Subcutaneous abdominal adipose tissue (tissue), 5 donors: ENCODE measurements around the gene FAM169A.
"Not testable (repeated sequence)": the region's sequence is repeated elsewhere in the genome, so short reads cannot be mapped to it uniquely, and the experiment has no call there.

Source experiments
- H3K27ac ChIP-seq: one replicate; pipeline ENCODE4 v1.7.0; 2013; ENCODE audit warnings: low read depth, mild to moderate bottlenecking, inconsistent platforms, low read length, moderate library complexity
- H3K27me3 ChIP-seq, 5 donors: one replicate each; pipeline ENCODE4 v1.7.0; 2013; ENCODE audit warnings: low read length in 5 of 5, inconsistent platforms in 1 of 5; ENCODE audit not compliant: control insufficient read depth in 5 of 5, insufficient read depth in 4 of 5
- H3K36me3 ChIP-seq, 5 donors: one replicate each; pipeline ENCODE4 v1.7.0; 2013; ENCODE audit warnings: low read length in 5 of 5; ENCODE audit not compliant: control insufficient read depth in 5 of 5, insufficient read depth in 5 of 5
- H3K4me1 ChIP-seq, 5 donors: one replicate each; pipeline ENCODE4 v1.7.0; 2013; ENCODE audit warnings: low read length in 5 of 5, mild to moderate bottlenecking in 3 of 5, moderate library complexity in 1 of 5; ENCODE audit not compliant: control insufficient read depth in 5 of 5, insufficient read depth in 5 of 5
- H3K4me3 ChIP-seq, 5 donors: one replicate each; pipeline ENCODE4 v1.7.0; 2013; ENCODE audit warnings: low read length in 5 of 5, low read depth in 1 of 5
- H3K9ac ChIP-seq, 5 donors: one replicate each; pipeline ENCODE4 v1.7.0; 2013; ENCODE audit warnings: low read length in 5 of 5, mild to moderate bottlenecking in 4 of 5, moderate library complexity in 3 of 5
- H3K9me3 ChIP-seq, 5 donors: one replicate each; pipeline ENCODE4 v1.7.0; 2013; ENCODE audit warnings: low read length in 5 of 5; ENCODE audit not compliant: control insufficient read depth in 5 of 5
- donor health status: healthy.
- donor health status: healthy.
- donor health status: healthy.
- donor health status: healthy.
- donor health status: healthy.

The FAM169A gene

DNA sequence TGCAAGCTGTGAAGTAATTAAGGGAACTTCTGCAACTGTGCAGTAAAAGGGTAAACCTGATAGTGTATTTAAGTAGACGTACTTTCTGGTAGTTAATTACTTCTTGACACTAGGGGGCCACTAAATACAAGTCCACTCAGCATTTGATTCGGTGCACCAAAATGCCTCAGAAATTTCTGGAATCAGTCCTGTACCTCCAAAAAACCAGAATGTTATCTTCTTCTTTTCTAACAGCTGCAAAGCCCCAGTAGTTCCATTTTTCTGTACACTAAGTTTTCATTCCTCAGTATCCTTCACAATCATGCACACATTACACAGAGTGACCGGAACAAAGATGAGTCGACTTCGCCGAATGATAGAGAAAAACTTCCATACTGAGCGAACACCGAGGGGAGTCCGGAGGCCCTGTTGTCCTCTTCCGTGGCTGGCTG is 99.8 kb downstream of the FAM169A start:
- H3K27ac ChIP-seq, result peak overlapping the region; percentile 96
- no peaks in the 10 kb centered on the region for H3K9me3 ChIP-seq
- H3K36me3 ChIP-seq, result peaks cover 18 to 33% (median 28%) of the 10 kb centered on the region in 5 donors
- H3K4me3 ChIP-seq, result peak overlapping the region; percentile 95 to 100 (median 97)
- peaks cover 5 to 29% (median 26%) of the 10 kb centered on the region in 5 donors for H3K4me1 ChIP-seq
- H3K27me3 ChIP-seq, result no peaks in the 10 kb centered on the region
- peak overlapping the region; percentile 83 to 99 (median 95) for H3K9ac ChIP-seq

DNA sequence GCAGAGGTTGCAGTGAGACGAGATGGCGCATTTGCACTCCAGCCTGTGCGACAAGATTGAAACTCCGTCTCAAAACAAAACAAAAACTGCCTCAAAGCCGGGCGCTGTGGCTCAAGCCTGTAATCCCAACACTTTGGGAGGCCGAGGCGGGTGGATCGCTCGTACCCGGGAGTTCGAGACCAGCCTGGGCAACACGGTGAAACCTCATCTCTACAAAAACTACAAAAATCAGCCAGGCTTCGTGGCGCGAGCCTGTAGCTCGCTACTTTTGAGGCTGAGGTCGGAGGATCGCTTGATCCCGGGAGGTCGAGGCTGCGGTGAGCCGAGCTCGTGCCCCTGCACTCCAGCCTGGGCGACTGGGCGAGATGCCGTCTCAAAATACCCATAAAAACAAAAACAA is 100.3 kb downstream of the FAM169A start:
- Histone ChIP-seq H3K4me3 (peak overlapping the region; percentile 95 to 100 (median 97)), H3K4me1 (peaks cover 5 to 29% (median 26%) of the 10 kb centered on the region in 5 donors), H3K27ac (peak overlapping the region; percentile 96)

GRCh38 chr5:74765201-74765600 is 101.0 kb downstream of the FAM169A start:
- Histone ChIP-seq H3K9me3 (no peaks in the 10 kb centered on the region), H3K27ac (no peak overlapping the region), H3K4me3 (no peak overlapping the region), H3K36me3 (peaks cover 13 to 30% (median 26%) of the 10 kb centered on the region in 5 donors), H3K4me1 (peaks cover 5 to 29% (median 26%) of the 10 kb centered on the region in 5 donors), H3K9ac (peak overlapping the region in 2 of 5 donors; percentile 48 to 51), H3K27me3 (no peaks in the 10 kb centered on the region)

More for the DNA sequence above, 100.3 kb downstream of the FAM169A start:
- H3K9ac ChIP-seq, result peak overlapping the region; percentile 48 to 99 (median 95)
- no peaks in the 10 kb centered on the region for H3K27me3 ChIP-seq
- no peaks in the 10 kb centered on the region for H3K9me3 ChIP-seq
- H3K36me3 ChIP-seq, result peaks cover 16 to 28% (median 26%) of the 10 kb centered on the region in 5 donors

GRCh38 chr5:74763504-74763903 is 102.7 kb downstream of the FAM169A start:
- H3K9me3 ChIP-seq, result no peaks in the 10 kb centered on the region
- peak overlapping the region in 1 of 5 donors; percentile 56 for H3K9ac ChIP-seq
- H3K4me3 ChIP-seq, result no peak overlapping the region
- H3K4me1 ChIP-seq, result peaks cover 5 to 29% (median 26%) of the 10 kb centered on the region in 5 donors
- no peak overlapping the region for H3K27ac ChIP-seq
- peaks cover 11 to 35% (median 22%) of the 10 kb centered on the region in 5 donors for H3K36me3 ChIP-seq
- no peaks in the 10 kb centered on the region for H3K27me3 ChIP-seq

GRCh38 chr5:74762599-74762998 is 103.6 kb downstream of the FAM169A start:
- H3K4me1 ChIP-seq, result peaks cover 3 to 22% (median 19%) of the 10 kb centered on the region in 5 donors
- H3K27me3 ChIP-seq, result no peaks in the 10 kb centered on the region
- H3K9ac ChIP-seq, result no peak overlapping the region
- peaks cover 20 to 41% (median 28%) of the 10 kb centered on the region in 5 donors for H3K36me3 ChIP-seq
- H3K27ac ChIP-seq, result no peak overlapping the region
- H3K4me3 ChIP-seq, result no peak overlapping the region
- H3K9me3 ChIP-seq, result no peaks in the 10 kb centered on the region

GRCh38 chr5:74761241-74761640 is 104.9 kb downstream of the FAM169A start:
- Histone ChIP-seq H3K36me3 (peaks cover 27 to 51% (median 34%) of the 10 kb centered on the region in 5 donors), H3K27ac (no peak overlapping the region), H3K27me3 (no peaks in the 10 kb centered on the region), H3K4me3 (no peak overlapping the region), H3K9me3 (no peaks in the 10 kb centered on the region), H3K4me1 (peaks cover 3 to 16% (median 14%) of the 10 kb centered on the region in 5 donors), H3K9ac (no peak overlapping the region)

GRCh38 chr5:74748742-74749141 is 117.4 kb downstream of the FAM169A start:
- H3K9ac ChIP-seq, H3K4me1 ChIP-seq, H3K27me3 ChIP-seq, H3K27ac ChIP-seq, H3K9me3 ChIP-seq, H3K4me3 ChIP-seq: not testable (repeated sequence)
- peaks cover 50 to 70% (median 59%) of the 10 kb centered on the region in 5 donors for H3K36me3 ChIP-seq

DNA sequence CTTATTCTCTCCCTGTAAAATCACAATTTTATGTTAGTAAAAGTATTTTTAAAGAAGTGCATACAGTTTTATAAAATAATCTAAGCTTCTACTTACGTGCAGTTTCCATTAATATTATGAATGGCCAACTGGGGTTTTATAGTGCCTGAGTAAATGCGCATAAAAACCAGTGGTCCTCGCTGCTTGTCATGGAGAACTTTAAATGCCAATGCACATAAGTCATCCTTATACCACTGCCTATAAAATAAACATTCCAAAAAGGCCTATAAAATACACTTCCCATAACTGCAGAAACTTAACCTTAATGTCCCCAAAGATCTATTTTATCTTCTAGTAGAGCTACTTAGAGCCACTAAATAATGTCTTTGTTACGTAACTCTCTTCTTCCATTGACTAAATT is 127.8 kb downstream of the FAM169A start:
- Histone ChIP-seq H3K9me3 (no peaks in the 10 kb centered on the region), H3K4me3 (no peak overlapping the region), H3K27me3 (no peaks in the 10 kb centered on the region), H3K36me3 (peaks cover 44 to 70% (median 52%) of the 10 kb centered on the region in 5 donors), H3K27ac (no peak overlapping the region), H3K9ac (no peak overlapping the region), H3K4me1 (no peaks in the 10 kb centered on the region)

DNA sequence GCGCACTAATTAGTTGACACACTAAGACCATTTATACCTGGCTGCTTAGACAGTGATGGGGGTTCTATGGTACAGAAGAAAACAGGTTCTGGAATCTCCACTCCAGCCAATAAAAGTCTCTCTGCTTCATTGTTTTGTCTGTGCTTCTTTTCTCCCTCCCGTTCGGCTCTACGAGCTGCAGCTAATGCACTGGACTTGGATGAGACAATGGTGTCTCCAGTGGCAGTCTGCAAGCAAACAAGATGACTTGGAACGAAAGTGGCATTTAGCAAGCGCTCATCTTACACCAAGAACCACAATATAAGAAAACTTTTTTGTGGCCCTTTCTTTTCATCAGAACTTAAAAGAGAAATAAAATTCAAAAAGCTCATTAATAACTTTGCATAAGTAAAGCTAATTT is 129.4 kb downstream of the FAM169A start:
- H3K36me3 ChIP-seq, result peaks cover 41 to 68% (median 58%) of the 10 kb centered on the region in 5 donors
- H3K27me3 ChIP-seq, result no peaks in the 10 kb centered on the region
- no peak overlapping the region for H3K27ac ChIP-seq
- H3K9me3 ChIP-seq, result no peaks in the 10 kb centered on the region
- H3K4me3 ChIP-seq, result no peak overlapping the region
- H3K9ac ChIP-seq, result no peak overlapping the region
- no peaks in the 10 kb centered on the region for H3K4me1 ChIP-seq
